Testis (tissue), 3 donors: ENCODE data around the gene ASCL1. TPM values are rescaled to one million over a fixed set of nuclear protein-coding genes. Genes with fewer than 3 reads are reported as not detected.

Source experiments
- DNase-seq: peaks from one replicate; pipeline ENCODE4 v3.0.0-alpha.2; 2019
- H3K27ac ChIP-seq, 2 donors: fragments of 200-600 bp; sonication (generic); one replicate each; pipeline ENCODE4 v1.5.1; 2019
- H3K27me3 ChIP-seq: fragments of 200-600 bp; sonication (generic); one replicate; pipeline ENCODE4 v1.5.1; 2019
- H3K36me3 ChIP-seq: fragments of 200-600 bp; sonication (generic); one replicate; pipeline ENCODE4 v1.5.1; 2017; ENCODE audit warnings: low read depth; ENCODE audit errors: missing control alignments
- H3K4me1 ChIP-seq: fragments of 200-600 bp; sonication (generic); one replicate; pipeline ENCODE4 v1.5.1; 2019
- H3K4me3 ChIP-seq, 2 donors: fragments of 200-600 bp; sonication (generic); one replicate each; pipeline ENCODE4 v1.5.1; 2017 to 2019
- H3K9me3 ChIP-seq: fragments of 200-600 bp; sonication (generic); one replicate; pipeline ENCODE4 v1.5.1; 2017
- CTCF ChIP-seq, 3 experiments: fragments of 450-650 bp in 2 of 3; fragments of 200-600 bp in 1 of 3; sonication (generic) in 1 of 3; IDR thresholded peaks; one replicate each; pipeline ENCODE4 v1.5.1; 2016 to 2019; ENCODE audit warnings: antibody characterized with exemption in 3 of 3, mild to moderate bottlenecking in 2 of 3, moderate library complexity in 1 of 3
- POLR2A ChIP-seq: fragments of 450-650 bp; IDR thresholded peaks from one replicate; pipeline ENCODE4 v1.6.1; 2017; ENCODE audit warnings: antibody characterized with exemption, mild to moderate bottlenecking, moderate library complexity
- WGBS, 2 donors: methylation state at CpG; one replicate each; pipeline ENCODE4 v1.1.5; 2018; 5-methylcytosine and 5-hydroxymethylcytosine counted together
- intact Hi-C: fragments of 100-400 bp; cut with DNase I; formaldehyde crosslinking; loops from one replicate; pipeline ENCODE4 v1.15.1; 2023; ENCODE audit warnings: low total_unique reads
- polyA plus RNA-seq: library from polyadenylated mRNA; stranded (reverse); fragments of 350-450 nt; fragmentation: Illumina TruSeq; extraction: RNeasy Lipid Tissue Mini Kit (QIAGEN cat#74804); gene quantifications from one replicate; pipeline ENCODE4 v1.2.3, GENCODE V29; 2014; ENCODE audit warnings: low read depth, low replicate concordance; ENCODE audit not compliant: insufficient read depth
- total RNA-seq, 2 donors: library from RNA; depleted of rRNA; stranded (reverse); fragments of >200 nt; gene quantifications; one replicate each; pipeline ENCODE4 v1.2.3, GENCODE V29; 2016

The ASCL1 gene
- total and polyA plus RNA-seq, 3 donors from 2014 or later: 0.25 to 0.71 (median 0.33) TPM

GRCh38 chr12:102918840-102919239 is 38.6 kb upstream of the ASCL1 start:
- Histone ChIP-seq H3K27me3 (no peaks in the 10 kb centered on the region), H3K4me1 (no peaks in the 10 kb centered on the region), H3K4me3 (no peak overlapping the region), H3K27ac (no peak overlapping the region), H3K36me3 (no peaks in the 10 kb centered on the region), H3K9me3 (no peaks in the 10 kb centered on the region)
- WGBS, 2 donors: 80 to 92% methylated on average over 2 of the region's 2 CpGs
- intact Hi-C loops: no loop called here
- TF ChIP-seq CTCF (IDR thresholded peaks at IDR 0.05) (no peak), POLR2A (no peak)
- no peak for DNase-seq

- no peaks in the 10 kb centered on the region for H3K4me1 ChIP-seq
- no peak overlapping the region for H3K4me3 ChIP-seq
- no peak for DNase-seq
- H3K27ac ChIP-seq: no peak overlapping the region
- TF ChIP-seq CTCF (IDR thresholded peaks at IDR 0.05) (no peak), POLR2A (no peak)
- H3K36me3 ChIP-seq: no peaks in the 10 kb centered on the region
- intact Hi-C loops: no loop called here
- H3K27me3 ChIP-seq: no peaks in the 10 kb centered on the region
- no peaks in the 10 kb centered on the region for H3K9me3 ChIP-seq
Measured at GRCh38 chr12:102920271-102920670, 37.2 kb upstream of the ASCL1 start.

GRCh38 chr12:102921240-102921639 is 36.2 kb upstream of the ASCL1 start:
- Histone ChIP-seq H3K27ac (no peak overlapping the region), H3K9me3 (no peaks in the 10 kb centered on the region), H3K27me3 (no peaks in the 10 kb centered on the region), H3K36me3 (no peaks in the 10 kb centered on the region), H3K4me3 (no peak overlapping the region), H3K4me1 (no peaks in the 10 kb centered on the region)
- TF ChIP-seq CTCF (IDR thresholded peaks at IDR 0.05): no peak
- TF ChIP-seq POLR2A: no peak
- intact Hi-C loops: no loop called here
- no peak for DNase-seq

GRCh38 chr12:102927220-102927619 is 30.3 kb upstream of the ASCL1 start:
- H3K9me3 ChIP-seq: no peaks in the 10 kb centered on the region
- no peaks in the 10 kb centered on the region for H3K4me1 ChIP-seq
- intact Hi-C loops: no loop called here
- TF ChIP-seq POLR2A (no peak), CTCF (IDR thresholded peaks at IDR 0.05) (no peak)
- no peak overlapping the region for H3K4me3 ChIP-seq
- no peaks in the 10 kb centered on the region for H3K36me3 ChIP-seq
- H3K27ac ChIP-seq: no peak overlapping the region
- no peaks in the 10 kb centered on the region for H3K27me3 ChIP-seq
- no peak for DNase-seq

GRCh38 chr12:102933168-102933567 is 24.3 kb upstream of the ASCL1 start:
- no peak for TF ChIP-seq CTCF (IDR thresholded peaks at IDR 0.05)
- TF ChIP-seq POLR2A: no peak
- H3K4me3 ChIP-seq: no peak overlapping the region
- H3K9me3 ChIP-seq: no peaks in the 10 kb centered on the region
- no peaks in the 10 kb centered on the region for H3K27me3 ChIP-seq
- WGBS, 2 donors: 59 to 71% methylated on average over 1 of the region's 1 CpG
- DNase-seq: no peak
- no peak overlapping the region for H3K27ac ChIP-seq
- no peaks in the 10 kb centered on the region for H3K4me1 ChIP-seq
- intact Hi-C loops: no loop called here
- H3K36me3 ChIP-seq: no peaks in the 10 kb centered on the region
